Measurements from ENCODE around the gene AGFG2.

AGFG2 gene

GRCh38 chr7:100578246-100579183, 39.5 kb downstream of the AGFG2 start:
- TF ChIP-seq ZNF391 (tag by site-specific recombination; IDR thresholded peaks at IDR 0.05; ENCODE audit: borderline replicate concordance, low read depth) (no peak), ZNF24 (tag by site-specific recombination; IDR thresholded peaks at IDR 0.05) (no peak), BCL6B (tag by site-specific recombination; IDR thresholded peaks at IDR 0.05) (no peak), ZNF341 (tag by site-specific recombination; IDR thresholded peaks at IDR 0.05; ENCODE audit: low read depth) (no peak), ZNF423 (tag by site-specific recombination; IDR thresholded peaks at IDR 0.05) (no peak), OSR2 (tag by site-specific recombination; IDR thresholded peaks at IDR 0.05) (no peak)
- TF ChIP-seq, protein P1, sequence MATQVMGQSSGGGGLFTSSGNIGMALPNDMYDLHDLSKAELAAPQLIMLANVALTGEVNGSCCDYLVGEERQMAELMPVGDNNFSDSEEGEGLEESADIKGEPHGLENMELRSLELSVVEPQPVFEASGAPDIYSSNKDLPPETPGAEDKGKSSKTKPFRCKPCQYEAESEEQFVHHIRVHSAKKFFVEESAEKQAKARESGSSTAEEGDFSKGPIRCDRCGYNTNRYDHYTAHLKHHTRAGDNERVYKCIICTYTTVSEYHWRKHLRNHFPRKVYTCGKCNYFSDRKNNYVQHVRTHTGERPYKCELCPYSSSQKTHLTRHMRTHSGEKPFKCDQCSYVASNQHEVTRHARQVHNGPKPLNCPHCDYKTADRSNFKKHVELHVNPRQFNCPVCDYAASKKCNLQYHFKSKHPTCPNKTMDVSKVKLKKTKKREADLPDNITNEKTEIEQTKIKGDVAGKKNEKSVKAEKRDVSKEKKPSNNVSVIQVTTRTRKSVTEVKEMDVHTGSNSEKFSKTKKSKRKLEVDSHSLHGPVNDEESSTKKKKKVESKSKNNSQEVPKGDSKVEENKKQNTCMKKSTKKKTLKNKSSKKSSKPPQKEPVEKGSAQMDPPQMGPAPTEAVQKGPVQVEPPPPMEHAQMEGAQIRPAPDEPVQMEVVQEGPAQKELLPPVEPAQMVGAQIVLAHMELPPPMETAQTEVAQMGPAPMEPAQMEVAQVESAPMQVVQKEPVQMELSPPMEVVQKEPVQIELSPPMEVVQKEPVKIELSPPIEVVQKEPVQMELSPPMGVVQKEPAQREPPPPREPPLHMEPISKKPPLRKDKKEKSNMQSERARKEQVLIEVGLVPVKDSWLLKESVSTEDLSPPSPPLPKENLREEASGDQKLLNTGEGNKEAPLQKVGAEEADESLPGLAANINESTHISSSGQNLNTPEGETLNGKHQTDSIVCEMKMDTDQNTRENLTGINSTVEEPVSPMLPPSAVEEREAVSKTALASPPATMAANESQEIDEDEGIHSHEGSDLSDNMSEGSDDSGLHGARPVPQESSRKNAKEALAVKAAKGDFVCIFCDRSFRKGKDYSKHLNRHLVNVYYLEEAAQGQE (tag by site-specific recombination; IDR thresholded peaks at IDR 0.05): peak; percentile 35; the same call in 1 of the 2 replicates
- Histone ChIP-seq H3K27ac (ENCODE audit: extremely low read depth, low read depth, low read length) (no peak overlapping the region), H3K4me1 (ENCODE audit: control insufficient read depth, insufficient read depth, low read length) (no peaks in the 10 kb centered on the region)

DNA sequence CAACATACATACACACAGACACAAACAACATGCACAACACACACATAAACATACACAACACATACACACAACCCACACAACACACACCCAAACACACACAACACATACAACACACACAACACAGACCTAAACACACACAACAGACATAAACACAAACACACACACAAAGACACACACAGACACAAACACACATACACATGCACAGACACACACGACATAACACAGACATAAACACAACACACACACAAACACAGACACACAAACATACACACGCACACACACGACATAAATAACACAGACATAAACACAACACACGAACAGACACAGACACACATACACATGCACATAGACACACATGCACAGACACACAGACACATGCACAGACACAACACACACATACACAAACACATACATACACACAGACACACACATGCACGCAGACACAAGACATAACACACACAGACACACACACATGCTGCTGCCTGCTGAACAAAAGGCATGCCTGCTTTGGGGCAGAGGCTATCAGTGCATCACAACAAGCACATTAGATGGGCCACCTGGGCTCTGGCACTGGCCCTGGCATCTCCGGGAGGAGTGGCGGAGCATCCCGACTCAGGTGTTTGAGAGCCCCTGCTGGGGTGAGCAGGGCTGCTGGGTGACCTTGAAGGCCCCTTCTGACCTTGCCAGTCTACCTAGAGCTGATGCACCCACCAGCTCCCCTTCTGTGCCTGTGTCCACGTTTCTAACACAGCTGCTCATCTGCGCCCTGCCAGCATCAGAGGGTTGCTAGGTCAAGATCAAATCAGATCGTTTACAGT, 41.7 kb downstream of the AGFG2 start:
- CTCF ChIA-PET: interaction anchor here (0.7 kb wide), 1 partner anchor 53 kb away, joined by 3 read pairs; no protein-coding TSS in a partner anchor
- no peak overlapping the region for H3K4me3 ChIP-seq (ENCODE audit: low read depth, low read length)
- H3K9me3 ChIP-seq (ENCODE audit: control insufficient read depth, insufficient read depth, low read depth, low read length): no peaks in the 10 kb centered on the region
- POLR2A ChIA-PET: interaction anchor here (0.8 kb wide), 1 partner anchor 8 kb away, joined by 3 read pairs; no protein-coding TSS in a partner anchor
- H3K4me1 ChIP-seq (ENCODE audit: control insufficient read depth, insufficient read depth, low read length): peaks cover 12% of the 10 kb centered on the region
- H3K27ac ChIP-seq (ENCODE audit: extremely low read depth, low read depth, low read length): no peak overlapping the region
- peaks cover 6 to 53% of the 10 kb centered on the region in 2 experiments; a peak in 2 of 3 replicates for H3K36me3 ChIP-seq (ENCODE audit: control insufficient read depth in 2 of 2, insufficient read depth in 1 of 2, low read length in 2 of 2)
- TF ChIP-seq, protein P2, sequence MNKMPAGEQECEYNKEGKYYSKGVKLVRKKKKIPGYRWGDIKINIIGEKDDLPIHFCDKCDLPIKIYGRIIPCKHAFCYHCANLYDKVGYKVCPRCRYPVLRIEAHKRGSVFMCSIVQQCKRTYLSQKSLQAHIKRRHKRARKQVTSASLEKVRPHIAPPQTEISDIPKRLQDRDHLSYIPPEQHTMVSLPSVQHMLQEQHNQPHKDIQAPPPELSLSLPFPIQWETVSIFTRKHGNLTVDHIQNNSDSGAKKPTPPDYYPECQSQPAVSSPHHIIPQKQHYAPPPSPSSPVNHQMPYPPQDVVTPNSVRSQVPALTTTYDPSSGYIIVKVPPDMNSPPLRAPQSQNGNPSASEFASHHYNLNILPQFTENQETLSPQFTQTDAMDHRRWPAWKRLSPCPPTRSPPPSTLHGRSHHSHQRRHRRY (tag by site-specific recombination; IDR thresholded peaks at IDR 0.05): no peak
- TF ChIP-seq ZNF473 (tag by site-specific recombination; IDR thresholded peaks at IDR 0.05) (no peak), ZNF248 (tag by site-specific recombination; IDR thresholded peaks at IDR 0.05) (peak; percentile 64; the same call in 1 of the 2 replicates), ZSCAN4 (tag by site-specific recombination; IDR thresholded peaks at IDR 0.05) (peak; percentile 92), ZNF23 (tag by site-specific recombination; IDR thresholded peaks at IDR 0.05; ENCODE audit: borderline replicate concordance) (no peak), ZNF571 (tag by site-specific recombination; IDR thresholded peaks at IDR 0.05) (0 out of 2 replicates have a peak, but pooled peaks have one; percentile 90), ZNF148 (tag by site-specific recombination; IDR thresholded peaks at IDR 0.05; ENCODE audit: borderline replicate concordance) (peak; percentile 45; the same call in 1 of the 2 replicates), ZNF366 (tag by site-specific recombination; conservative IDR thresholded peaks at IDR 0.05) (no peak), INSM2 (tag by site-specific recombination; IDR thresholded peaks at IDR 0.05) (no peak)
- TF ChIP-seq, protein P3, sequence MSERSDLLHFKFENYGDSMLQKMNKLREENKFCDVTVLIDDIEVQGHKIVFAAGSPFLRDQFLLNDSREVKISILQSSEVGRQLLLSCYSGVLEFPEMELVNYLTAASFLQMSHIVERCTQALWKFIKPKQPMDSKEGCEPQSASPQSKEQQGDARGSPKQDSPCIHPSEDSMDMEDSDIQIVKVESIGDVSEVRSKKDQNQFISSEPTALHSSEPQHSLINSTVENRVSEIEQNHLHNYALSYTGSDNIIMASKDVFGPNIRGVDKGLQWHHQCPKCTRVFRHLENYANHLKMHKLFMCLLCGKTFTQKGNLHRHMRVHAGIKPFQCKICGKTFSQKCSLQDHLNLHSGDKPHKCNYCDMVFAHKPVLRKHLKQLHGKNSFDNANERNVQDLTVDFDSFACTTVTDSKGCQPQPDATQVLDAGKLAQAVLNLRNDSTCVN (tag by site-specific recombination; optimal IDR thresholded peaks at IDR 0.05): no peak

More at GRCh38 chr7:100578246-100579183, 39.5 kb downstream of the AGFG2 start:
- POLR2A ChIA-PET: interaction anchor here (1.2 kb wide), 2 partner anchors 8 to 94 kb away, joined by 3 to 7 read pairs; partner anchors contain the start of genes FBXO24 and LRCH4
- Histone ChIP-seq H3K36me3 (ENCODE audit: control insufficient read depth in 2 of 2, insufficient read depth in 1 of 2, low read length in 2 of 2) (peaks cover 6 to 58% of the 10 kb centered on the region in 2 experiments; a peak in 2 of 3 replicates), H3K9me3 (ENCODE audit: control insufficient read depth, insufficient read depth, low read depth, low read length) (no peaks in the 10 kb centered on the region), H3K4me3 (ENCODE audit: low read depth, low read length) (no peak overlapping the region)
- CTCF ChIA-PET: interaction anchor here (0.5 to 1.1 kb wide), 3 partner anchors 12 to 96 kb away, joined by 3 to 4 read pairs (median 4); no protein-coding TSS in a partner anchor
